GM19035 (cell line): ENCODE results near the gene TGFA.

ENCODE experiments used
- ATAC-seq: cut with Tn5 transposase; IDR thresholded peaks from one replicate; pipeline ENCODE4 v1.9.1; 2021; ENCODE audit not compliant: unreplicated experiment

The TGFA gene

DNA sequence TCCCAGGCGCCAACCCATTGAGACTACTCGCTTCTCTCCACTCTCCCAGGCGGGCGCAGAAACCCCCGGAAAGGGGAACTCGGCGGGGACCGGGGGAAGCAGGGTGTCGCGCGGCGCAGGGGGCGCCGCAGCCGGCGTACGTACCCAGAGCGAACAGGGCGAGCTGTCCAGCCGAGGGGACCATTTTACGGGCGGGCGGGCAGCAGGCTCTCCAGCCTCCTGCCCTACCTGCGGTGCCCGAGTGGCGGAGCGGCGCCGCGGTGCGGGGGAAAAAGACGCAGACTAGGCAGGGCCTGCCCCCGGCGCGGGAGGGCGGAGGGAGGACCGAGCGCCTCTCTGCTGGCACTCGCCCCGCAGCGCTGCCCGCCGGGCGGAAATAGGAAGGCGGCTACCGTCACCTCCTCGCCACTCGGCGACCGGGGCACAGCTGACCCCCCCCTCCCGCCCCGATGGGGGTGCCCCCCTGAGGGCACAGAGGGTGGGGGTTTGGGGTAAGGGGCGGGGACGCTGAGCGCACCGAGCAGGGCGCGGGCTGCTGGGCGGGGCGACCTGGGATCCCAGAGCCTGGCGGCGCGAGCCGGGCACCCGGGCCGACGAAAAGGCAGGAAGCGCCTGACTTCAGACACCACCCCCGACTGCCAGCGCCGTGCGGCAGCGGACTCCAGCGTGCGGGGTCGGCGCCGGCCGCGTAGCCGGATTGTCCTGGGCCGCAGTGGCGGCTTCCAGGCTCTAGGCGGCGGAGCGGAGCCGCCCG lies at the start of gene TGFA:
TSS of gene TGFA (minus strand) at position 243 of the 754 bp plus-strand sequence. CDS start at position 184, 59 bp downstream.
- peak; percentile 75 for ATAC-seq

GRCh38 chr2:70603066-70603465 lies 49.4 kb upstream of the TGFA start:
- no peak for ATAC-seq

GRCh38 chr2:70598197-70598596 lies 44.6 kb upstream of the TGFA start:
- no peak for ATAC-seq

DNA sequence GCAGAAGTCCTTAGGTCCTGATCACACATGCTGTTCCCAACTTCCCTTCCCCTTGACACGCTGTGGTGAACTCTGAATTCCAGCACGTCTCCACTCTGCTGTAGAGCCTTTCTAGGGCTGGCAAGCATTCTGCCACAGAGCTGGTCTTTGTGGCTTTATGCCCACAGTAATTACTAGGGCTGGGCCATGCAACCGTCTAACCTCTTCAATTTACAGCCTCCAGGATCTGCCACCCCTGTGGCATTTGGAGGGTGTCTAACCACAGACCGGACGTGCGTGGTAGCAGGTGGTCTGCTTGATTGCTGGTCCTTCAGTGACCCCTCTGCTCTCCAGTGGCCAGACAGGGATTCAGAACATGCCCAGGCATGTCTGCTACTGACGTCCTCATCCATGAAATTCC lies 43.1 kb upstream of the TGFA start:
- no peak for ATAC-seq

DNA sequence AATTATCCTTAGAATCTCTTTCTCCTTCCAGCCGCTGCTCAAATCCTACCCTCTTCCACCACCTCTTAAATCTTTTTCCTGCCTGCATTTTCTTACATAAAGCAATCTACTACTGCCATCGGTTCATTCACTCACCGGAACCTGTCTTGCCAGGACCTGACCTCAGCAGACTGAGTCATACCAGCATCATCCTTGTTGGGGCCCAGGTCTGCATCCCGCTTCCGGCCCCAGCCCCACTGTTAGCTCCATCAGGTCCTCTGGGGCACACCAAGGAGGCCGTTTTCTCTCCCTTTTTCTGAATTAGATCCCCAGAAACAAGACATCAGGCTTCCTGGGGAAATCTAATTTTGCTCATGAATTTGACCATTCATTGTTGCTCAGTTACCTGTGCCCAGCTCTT lies 42.7 kb upstream of the TGFA start:
- ATAC-seq, result no peak

- ATAC-seq, result no peak
These were observed 29.5 kb upstream of the TGFA start for GRCh38 chr2:70583091-70583490.

- no peak for ATAC-seq
These were observed 26.7 kb upstream of the TGFA start for GRCh38 chr2:70580352-70580751.

DNA sequence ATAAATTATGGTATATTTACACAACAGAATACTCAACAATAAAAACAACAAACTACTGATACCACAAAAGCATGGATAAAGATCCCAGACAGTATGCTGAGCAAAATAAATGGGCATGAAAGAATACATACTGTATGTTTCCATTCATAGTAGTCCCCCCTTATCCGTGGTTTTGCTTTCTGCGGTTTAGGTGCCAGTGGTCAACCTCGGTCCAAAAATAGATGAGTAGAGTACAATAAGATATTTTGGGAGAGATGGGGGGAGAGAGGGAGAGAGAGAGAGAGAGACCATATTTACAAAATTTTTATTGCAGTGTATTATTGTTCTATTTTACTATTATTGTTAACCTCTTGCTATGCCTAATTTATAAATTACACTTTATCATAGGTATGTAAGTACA lies 21.0 kb upstream of the TGFA start:
- no peak for ATAC-seq

GRCh38 chr2:70574109-70574508 lies 20.5 kb upstream of the TGFA start:
- ATAC-seq, result no peak

DNA sequence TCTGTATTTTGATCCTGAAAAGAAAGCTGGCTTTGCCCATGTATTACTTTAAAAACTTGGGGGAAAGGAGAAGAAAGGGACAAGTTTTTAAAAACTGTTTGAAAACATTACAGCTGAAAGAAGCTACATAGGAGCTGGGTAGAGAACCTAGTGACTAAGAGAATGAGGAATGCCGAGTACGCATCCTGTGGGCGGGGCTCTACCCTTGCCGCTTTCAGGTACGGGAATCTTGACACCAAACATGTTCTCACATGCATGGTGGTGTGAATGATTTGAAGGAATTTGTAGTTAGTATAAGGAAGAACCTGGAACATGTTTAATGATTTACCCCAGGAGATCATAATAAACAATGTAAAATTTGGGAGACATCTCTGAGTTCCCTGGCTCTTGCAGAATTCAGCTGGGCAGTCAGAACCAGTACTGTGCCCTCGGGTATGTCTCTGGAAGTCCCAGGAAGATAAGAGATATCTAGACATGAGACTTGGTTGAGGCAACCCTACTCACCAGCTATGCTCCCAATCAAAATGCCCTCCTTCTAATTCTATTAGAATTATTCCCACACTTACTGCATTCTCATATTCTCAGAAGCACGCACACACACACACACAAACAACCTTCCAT lies 16.5 kb upstream of the TGFA start:
- ATAC-seq, result no peak

DNA sequence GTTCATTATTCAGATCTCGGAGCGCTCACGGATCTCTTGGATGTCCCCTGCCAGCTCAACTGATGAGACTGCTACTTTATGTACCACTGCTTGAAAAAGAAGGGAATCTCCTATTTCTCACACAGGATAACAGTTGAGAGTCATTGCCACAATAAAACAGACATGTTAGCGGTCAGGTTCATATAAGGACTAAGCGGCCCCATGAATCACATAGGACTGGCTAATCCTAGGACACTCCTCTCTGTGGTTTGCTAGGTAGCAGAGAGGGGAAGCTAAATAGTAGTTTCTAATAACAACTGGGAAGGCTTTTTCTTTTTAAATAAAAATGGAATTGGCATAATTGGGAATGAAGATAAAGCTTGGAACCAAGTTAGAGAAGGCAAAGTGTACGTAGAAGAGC lies 15.9 kb upstream of the TGFA start:
- no peak for ATAC-seq

- no peak for ATAC-seq
These were observed 13.3 kb upstream of the TGFA start for GRCh38 chr2:70566906-70567305.

- no peak for ATAC-seq
These were observed 12.8 kb upstream of the TGFA start for GRCh38 chr2:70566464-70566863.

GRCh38 chr2:70565039-70565731 lies 11.6 kb upstream of the TGFA start:
- ATAC-seq, result no peak

DNA sequence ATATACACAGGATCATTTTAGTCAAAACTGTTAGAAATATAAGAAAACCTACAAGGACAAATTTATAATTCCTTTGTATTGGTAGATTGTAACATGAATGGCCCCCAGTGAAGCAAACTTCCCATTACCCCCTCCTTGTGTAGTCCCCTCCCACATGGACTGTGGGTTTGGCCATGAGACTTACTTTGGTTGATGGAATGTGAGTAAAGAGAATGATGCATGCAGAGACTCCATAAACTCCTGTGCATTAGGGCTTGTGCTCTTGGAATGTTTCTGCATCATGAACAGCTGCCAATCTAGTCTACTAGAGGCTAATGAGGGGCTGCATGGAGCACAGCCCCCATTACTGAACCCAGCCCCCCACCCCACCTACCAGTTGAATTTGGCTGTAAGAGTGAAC lies 8.3 kb upstream of the TGFA start:
- ATAC-seq, result no peak

DNA sequence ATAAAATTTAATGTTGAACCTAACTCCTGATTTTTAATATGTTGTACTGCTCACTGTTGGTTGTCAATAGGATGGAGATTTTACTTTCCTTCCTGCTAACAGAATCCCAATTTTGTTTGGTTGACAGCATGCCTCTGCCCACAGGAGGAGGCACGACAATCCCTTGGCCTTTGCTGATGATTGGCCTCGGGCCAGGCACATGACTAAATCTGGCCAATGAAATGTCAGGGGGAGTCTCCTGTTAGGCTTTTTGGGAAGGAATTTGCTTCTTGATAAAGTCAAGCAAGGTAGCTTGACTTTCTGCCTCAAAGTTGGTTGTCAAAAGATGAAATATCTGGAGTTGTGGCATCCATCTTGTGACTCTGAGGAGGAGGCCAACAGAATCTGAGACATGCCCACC lies 6.8 kb upstream of the TGFA start:
- no peak for ATAC-seq

- ATAC-seq, result no peak
These were observed 6.4 kb upstream of the TGFA start for GRCh38 chr2:70560040-70560439.

- ATAC-seq, result no peak
These were observed 4.7 kb upstream of the TGFA start for GRCh38 chr2:70558195-70558808.

DNA sequence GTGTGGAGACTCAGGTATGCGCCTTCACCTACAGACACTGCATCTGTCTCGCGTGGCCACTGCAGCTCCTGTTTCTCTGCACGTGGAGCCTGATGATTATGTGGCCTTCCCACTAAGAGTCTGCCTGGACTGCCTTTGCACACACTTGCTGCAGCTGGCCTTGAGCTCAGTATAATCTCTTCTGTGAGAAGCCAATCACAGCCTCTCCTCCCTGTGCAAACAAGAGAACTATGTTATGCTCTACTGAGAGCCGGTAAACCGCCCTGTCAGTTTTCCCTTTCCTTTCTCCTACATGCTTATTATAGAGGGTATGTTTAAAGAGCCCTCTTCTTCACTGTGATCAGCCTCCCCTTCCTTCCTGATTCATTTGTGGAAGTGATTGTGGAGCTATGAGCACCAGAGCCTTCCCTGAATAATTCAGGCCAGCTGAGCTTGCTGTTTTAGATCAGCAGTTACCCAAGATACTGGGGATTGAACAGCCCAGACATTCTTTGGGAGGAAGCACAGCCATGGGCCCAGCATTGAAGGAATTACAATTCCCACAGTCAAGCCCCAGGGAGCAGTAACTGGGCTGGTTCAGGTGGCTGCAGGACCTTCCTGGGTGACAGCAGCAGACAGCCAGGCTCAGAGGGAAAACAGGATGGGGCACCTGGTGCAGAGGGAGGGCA lies 3.7 kb upstream of the TGFA start:
- no peak for ATAC-seq

GRCh38 chr2:70556608-70557007 lies 3.0 kb upstream of the TGFA start:
- no peak for ATAC-seq

GRCh38 chr2:70554338-70554892 lies 789 bp upstream of the TGFA start:
- ATAC-seq, result no peak
